ENCODE results near the gene MYBPC3. TPM values are rescaled to one million over a fixed set of nuclear protein-coding genes. Genes with fewer than 3 reads are reported as not detected.

Gene MYBPC3
- total and polyA plus RNA-seq, 12 donors, result 0.54 to 5.8 (median 2.0) TPM

DNA sequence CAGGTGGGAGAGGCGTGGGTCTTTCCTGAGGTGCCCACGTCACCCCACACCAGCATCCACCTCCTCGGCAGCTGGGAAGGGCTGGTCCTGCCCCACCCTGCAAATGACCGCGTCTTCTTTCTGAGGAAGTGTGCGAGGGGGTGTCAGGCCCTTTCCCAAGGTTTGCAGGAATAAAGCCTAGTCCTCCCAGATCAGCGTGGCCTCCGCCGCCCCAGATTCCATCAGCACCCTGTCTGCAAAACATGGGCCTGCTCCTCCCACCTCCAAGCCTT is 41.5 kb upstream of the MYBPC3 start:
- no peaks in the 10 kb centered on the region for H3K9me3 ChIP-seq (replicated peaks in 1 of 3)
- no peaks in the 10 kb centered on the region for H3K27me3 ChIP-seq
- intact Hi-C loops (cut with DNase I), result no loop called here
- WGBS, 4 donors, result 77 to 92% (median 78%) methylated on average over 5 to 9 of the region's 9 CpGs
- no peaks in the 10 kb centered on the region for H3K4me1 ChIP-seq (replicated peaks in 1 of 2)
- peak overlapping the region in 1 of 4 donors; percentile 34 for H3K4me3 ChIP-seq
- DNase-seq, result no peak
- no peaks in the 10 kb centered on the region for H3K36me3 ChIP-seq (replicated peaks in 1 of 2)
- TF ChIP-seq, protein P1, sequence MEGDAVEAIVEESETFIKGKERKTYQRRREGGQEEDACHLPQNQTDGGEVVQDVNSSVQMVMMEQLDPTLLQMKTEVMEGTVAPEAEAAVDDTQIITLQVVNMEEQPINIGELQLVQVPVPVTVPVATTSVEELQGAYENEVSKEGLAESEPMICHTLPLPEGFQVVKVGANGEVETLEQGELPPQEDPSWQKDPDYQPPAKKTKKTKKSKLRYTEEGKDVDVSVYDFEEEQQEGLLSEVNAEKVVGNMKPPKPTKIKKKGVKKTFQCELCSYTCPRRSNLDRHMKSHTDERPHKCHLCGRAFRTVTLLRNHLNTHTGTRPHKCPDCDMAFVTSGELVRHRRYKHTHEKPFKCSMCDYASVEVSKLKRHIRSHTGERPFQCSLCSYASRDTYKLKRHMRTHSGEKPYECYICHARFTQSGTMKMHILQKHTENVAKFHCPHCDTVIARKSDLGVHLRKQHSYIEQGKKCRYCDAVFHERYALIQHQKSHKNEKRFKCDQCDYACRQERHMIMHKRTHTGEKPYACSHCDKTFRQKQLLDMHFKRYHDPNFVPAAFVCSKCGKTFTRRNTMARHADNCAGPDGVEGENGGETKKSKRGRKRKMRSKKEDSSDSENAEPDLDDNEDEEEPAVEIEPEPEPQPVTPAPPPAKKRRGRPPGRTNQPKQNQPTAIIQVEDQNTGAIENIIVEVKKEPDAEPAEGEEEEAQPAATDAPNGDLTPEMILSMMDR (IDR thresholded peaks at IDR 0.05), result no peak
- no peak for TF ChIP-seq POLR2A (IDR thresholded peaks at IDR 0.05)
- peak overlapping the region; percentile 11 to 96 (median 75) for H3K27ac ChIP-seq

DNA sequence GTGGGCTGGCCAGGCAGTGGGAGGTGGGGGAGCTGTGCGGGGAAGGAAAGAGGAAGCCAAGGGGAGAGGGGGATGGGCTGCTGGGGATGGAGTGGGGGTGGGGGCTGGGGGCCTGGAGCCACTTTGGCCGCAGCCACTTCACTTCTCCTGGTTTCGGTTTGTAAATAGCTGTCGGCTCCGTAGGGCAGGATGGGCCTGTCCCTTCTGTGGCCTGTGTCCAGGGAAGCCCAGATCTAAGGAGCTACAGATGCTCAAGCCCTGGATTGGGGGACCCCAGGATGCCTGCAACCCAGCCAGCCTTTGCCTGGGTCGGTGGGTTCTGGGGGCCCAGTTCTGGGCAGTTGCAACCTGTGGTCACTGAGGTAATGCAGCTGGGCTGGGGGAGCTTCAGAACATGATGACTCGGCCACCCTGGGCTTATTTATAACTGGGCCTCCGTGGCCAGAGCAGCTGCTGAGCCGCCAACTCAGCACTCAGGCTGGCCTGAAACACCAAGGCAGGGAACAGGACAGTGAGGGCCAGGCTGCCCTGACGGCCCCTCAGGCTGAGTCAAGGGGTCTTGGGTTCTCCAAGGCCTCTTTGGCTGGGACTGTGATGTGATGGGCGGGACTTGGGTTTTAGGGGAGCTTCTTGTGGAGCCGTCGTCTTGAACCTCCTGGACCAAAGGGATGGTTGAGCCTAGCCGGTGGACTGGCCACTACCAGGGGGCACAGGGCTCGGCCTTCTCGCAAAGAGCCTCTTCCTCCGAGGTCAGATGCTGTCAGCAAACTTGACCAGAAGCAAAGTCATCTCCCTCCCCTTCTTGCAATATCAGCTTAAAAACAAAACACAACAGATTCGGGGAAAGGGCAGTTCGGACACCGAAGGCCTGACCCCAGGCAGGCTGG is 40.9 kb upstream of the MYBPC3 start:
- WGBS, 4 donors, result 66 to 74% (median 69%) methylated on average over 7 to 20 of the region's 20 CpGs
- Histone ChIP-seq H3K27ac (peak overlapping the region; percentile 11 to 96 (median 75)), H3K4me1 (replicated peaks in 1 of 2) (no peaks in the 10 kb centered on the region), H3K9me3 (replicated peaks in 1 of 3) (no peaks in the 10 kb centered on the region), H3K27me3 (no peaks in the 10 kb centered on the region), H3K4me3 (no peak overlapping the region), H3K36me3 (replicated peaks in 1 of 2) (no peaks in the 10 kb centered on the region)
- intact Hi-C loops (cut with DNase I), result no loop called here
- peak in 5 of 7 donors; percentile 58 to 71 (median 65) for DNase-seq
- no peak for TF ChIP-seq POLR2A (IDR thresholded peaks at IDR 0.05)
- TF ChIP-seq, protein P1 (IDR thresholded peaks at IDR 0.05), result no peak

DNA sequence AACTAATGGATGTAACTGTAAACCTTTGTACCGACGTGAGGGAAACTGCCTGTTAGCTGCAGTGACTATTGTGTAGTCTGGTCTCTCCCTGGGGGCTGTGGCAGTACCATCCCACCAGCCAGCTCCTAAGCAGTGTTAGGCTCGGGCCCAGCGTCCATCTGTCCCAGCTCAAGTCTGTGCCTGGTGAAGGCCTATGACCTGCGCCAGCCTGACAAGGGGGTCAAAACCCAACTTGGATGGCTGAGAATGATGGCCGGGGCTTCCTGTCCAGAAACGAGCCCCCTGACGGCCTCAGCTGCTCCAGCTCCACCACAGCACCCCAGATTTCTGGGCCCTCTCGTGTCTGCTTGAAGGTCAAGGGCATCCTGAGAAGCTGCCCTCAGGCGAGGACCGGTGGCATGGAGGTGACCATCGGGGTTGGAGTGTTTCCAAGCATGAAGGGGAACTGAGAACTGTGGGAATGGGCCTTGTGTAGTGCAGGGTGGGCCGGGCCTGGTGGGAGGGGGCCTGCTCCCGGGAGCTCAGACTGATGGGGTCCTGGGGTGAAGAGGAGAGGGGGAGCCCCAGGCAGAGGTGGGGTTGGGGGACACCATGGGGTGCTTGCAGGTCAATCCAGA is 40.2 kb upstream of the MYBPC3 start:
- WGBS, 4 donors, result 42 to 68% (median 66%) methylated on average over 6 to 14 of the region's 14 CpGs
- peak overlapping the region; percentile 46 to 96 (median 47) for H3K27ac ChIP-seq
- no peak overlapping the region for H3K4me3 ChIP-seq
- H3K27me3 ChIP-seq, result no peaks in the 10 kb centered on the region
- no peaks in the 10 kb centered on the region for H3K36me3 ChIP-seq (replicated peaks in 1 of 2)
- intact Hi-C loops (cut with DNase I), result no loop called here
- TF ChIP-seq, protein P1 (IDR thresholded peaks at IDR 0.05), result no peak
- TF ChIP-seq POLR2A (IDR thresholded peaks at IDR 0.05), result no peak
- DNase-seq, result no peak
- H3K9me3 ChIP-seq (replicated peaks in 1 of 3), result no peaks in the 10 kb centered on the region
- no peaks in the 10 kb centered on the region for H3K4me1 ChIP-seq (replicated peaks in 1 of 2)

DNA sequence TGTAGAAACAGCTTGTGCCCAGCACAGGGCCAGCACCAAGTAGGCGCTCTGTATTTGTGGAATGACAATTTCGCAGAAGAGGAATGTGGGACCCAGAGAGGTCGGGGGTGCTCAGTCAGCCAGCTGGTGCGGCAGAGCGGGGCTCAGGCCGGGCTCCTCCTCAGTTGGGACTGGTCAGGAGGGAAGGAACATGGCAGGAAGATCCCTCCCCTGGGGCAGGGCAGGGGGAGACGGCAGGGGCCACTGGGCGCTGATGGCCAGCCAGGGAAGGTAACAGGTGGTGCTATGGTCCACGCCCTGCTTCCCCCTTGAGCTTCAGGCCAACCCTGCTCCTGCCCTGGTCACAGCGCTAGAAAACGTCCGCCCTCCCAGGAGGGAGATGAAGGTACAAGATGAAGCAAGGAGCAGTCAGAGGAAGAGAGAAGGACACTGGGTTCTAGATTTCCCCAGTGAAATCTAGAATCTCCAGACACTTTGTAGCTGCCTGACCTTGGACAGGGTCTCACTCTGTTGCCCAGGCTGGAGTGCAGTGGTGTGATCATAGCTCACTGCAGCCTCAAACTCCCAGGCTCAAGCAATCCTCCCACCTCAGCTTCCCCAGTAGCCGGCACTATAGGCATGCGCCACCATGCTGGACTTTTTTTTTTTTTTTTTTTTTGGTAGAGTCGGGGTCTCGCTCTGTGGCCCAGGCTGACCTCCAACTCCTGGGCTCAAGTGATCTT is 39.4 kb upstream of the MYBPC3 start:
- no peak for TF ChIP-seq POLR2A (IDR thresholded peaks at IDR 0.05)
- TF ChIP-seq, protein P1 (IDR thresholded peaks at IDR 0.05), result no peak
- H3K4me1 ChIP-seq (replicated peaks in 1 of 2), result no peaks in the 10 kb centered on the region
- peak overlapping the region; percentile 13 to 96 (median 46) for H3K27ac ChIP-seq
- H3K9me3 ChIP-seq (replicated peaks in 1 of 3), result no peaks in the 10 kb centered on the region
- 85 to 92% (median 89%) methylated on average over 10 to 16 of the region's 16 CpGs for WGBS, 4 donors
- H3K4me3 ChIP-seq, result no peak overlapping the region
- H3K27me3 ChIP-seq, result no peaks in the 10 kb centered on the region
- no peaks in the 10 kb centered on the region for H3K36me3 ChIP-seq (replicated peaks in 1 of 2)
- intact Hi-C loops (cut with DNase I), result no loop called here
- DNase-seq, result no peak
